ENCODE results near the gene SPECC1.

GRCh38 chr17:20228860-20229259 lies 219.7 kb downstream of the SPECC1 start:
- TF ChIP-seq CTCF (IDR thresholded peaks at IDR 0.05) = no peak
- no peak for TF ChIP-seq POLR2A (IDR thresholded peaks at IDR 0.05)

Measured in breast epithelium (tissue), 3 donors.